ENCODE data around the gene WWOX.
"Not testable (repeated sequence)": the region's sequence is repeated elsewhere in the genome, so short reads cannot be mapped to it uniquely, and the experiment has no call there.

WWOX gene

GRCh38 chr16:78593352-78593751 is 493.9 kb downstream of the WWOX start:
- no peak for FAIRE-seq
- TF ChIP-seq POLR2A (IDR thresholded peaks at IDR 0.05; ENCODE audit: low read depth, low read length) (no peak), SPI1 (IDR thresholded peaks at IDR 0.05; ENCODE audit: low read depth, low read length) (no peak), POLR2AphosphoS5 (IDR thresholded peaks at IDR 0.05; ENCODE audit: low read depth, low read length) (no peak), TAF1 (IDR thresholded peaks at IDR 0.05; ENCODE audit: low read depth, low read length) (no peak), PAX5 (IDR thresholded peaks at IDR 0.05; ENCODE audit: insufficient read depth, low read length, severe bottlenecking) (no peak), POU2F2 (IDR thresholded peaks at IDR 0.05; ENCODE audit: low read depth, low read length) (no peak)
- no peak for DNase-seq (ENCODE audit: insufficient read length, low spot score)

DNA sequence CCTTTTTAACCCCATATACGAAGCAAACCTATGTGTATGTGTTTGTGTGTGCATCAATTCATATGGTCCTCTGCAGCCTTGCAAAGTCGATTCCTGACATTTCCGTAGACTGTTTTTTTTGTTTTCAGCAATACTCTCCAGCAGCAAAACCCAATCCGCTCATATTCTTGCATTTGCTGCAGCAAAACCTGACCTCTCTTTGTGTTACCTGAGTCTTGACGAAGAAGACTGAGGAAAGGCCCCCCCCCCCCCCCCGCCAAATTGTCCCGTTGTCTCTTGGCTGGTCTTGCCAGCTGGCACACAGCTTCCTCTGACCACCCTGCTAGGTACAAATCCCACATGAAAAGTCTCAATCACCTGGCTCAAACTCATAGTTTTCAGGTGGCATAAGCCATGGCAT is 494.7 kb downstream of the WWOX start:
- no peak for FAIRE-seq
- TF ChIP-seq POLR2A (IDR thresholded peaks at IDR 0.05; ENCODE audit: low read depth, low read length) (no peak), POLR2AphosphoS5 (IDR thresholded peaks at IDR 0.05; ENCODE audit: low read depth, low read length) (no peak), TAF1 (IDR thresholded peaks at IDR 0.05; ENCODE audit: low read depth, low read length) (no peak), PAX5 (IDR thresholded peaks at IDR 0.05; ENCODE audit: insufficient read depth, low read length, severe bottlenecking) (no peak), POU2F2 (IDR thresholded peaks at IDR 0.05; ENCODE audit: low read depth, low read length) (no peak), SPI1 (IDR thresholded peaks at IDR 0.05; ENCODE audit: low read depth, low read length) (no peak)
- no peak for DNase-seq (ENCODE audit: insufficient read length, low spot score)

DNA sequence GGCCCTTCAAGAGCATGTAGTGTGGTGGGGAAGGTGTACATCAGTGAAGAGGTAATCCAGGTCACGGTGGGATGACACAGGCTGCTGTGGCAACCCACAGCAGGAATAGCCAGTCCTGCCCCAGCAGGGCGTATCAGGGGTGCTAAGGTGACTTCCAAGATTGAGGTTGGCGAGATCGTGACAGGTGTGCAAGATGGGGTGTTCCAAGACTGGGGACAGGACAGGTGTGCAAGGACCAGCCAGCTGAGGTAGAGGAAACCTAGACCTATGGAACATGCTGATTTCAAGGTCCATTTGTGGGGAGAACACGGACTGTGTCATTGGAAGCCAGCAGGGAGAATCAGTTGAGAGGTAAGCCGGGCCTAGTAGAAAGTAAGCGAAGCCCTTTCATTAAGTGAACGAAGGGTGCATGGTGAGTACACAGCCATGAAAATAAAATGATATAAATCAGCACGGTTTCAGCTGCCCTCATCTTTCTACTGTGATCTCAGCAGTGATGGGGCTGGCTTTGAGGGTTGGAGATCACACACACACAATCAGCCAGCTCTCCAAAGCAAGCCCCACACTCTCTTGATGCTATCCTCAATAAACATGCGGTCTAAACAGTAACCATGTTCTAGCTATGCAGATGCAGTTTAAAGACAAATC is 497.0 kb downstream of the WWOX start:
- TF ChIP-seq SPI1 (IDR thresholded peaks at IDR 0.05; ENCODE audit: low read depth, low read length): no peak
- TF ChIP-seq TAF1 (IDR thresholded peaks at IDR 0.05; ENCODE audit: low read depth, low read length): no peak
- no peak for TF ChIP-seq POLR2A (IDR thresholded peaks at IDR 0.05; ENCODE audit: low read depth, low read length)
- TF ChIP-seq PAX5 (IDR thresholded peaks at IDR 0.05; ENCODE audit: insufficient read depth, low read length, severe bottlenecking): no peak
- no peak for TF ChIP-seq POU2F2 (IDR thresholded peaks at IDR 0.05; ENCODE audit: low read depth, low read length)
- no peak for TF ChIP-seq POLR2AphosphoS5 (IDR thresholded peaks at IDR 0.05; ENCODE audit: low read depth, low read length)
- DNase-seq (ENCODE audit: insufficient read length, low spot score) (no peak), FAIRE-seq (no peak)

- FAIRE-seq (no peak), DNase-seq (ENCODE audit: insufficient read length, low spot score) (no peak)
- TF ChIP-seq SPI1 (IDR thresholded peaks at IDR 0.05; ENCODE audit: low read depth, low read length): no peak
- TF ChIP-seq POU2F2 (IDR thresholded peaks at IDR 0.05; ENCODE audit: low read depth, low read length): no peak
- no peak for TF ChIP-seq PAX5 (IDR thresholded peaks at IDR 0.05; ENCODE audit: insufficient read depth, low read length, severe bottlenecking)
- TF ChIP-seq POLR2A (IDR thresholded peaks at IDR 0.05; ENCODE audit: low read depth, low read length): no peak
- no peak for TF ChIP-seq TAF1 (IDR thresholded peaks at IDR 0.05; ENCODE audit: low read depth, low read length)
- no peak for TF ChIP-seq POLR2AphosphoS5 (IDR thresholded peaks at IDR 0.05; ENCODE audit: low read depth, low read length)
These were observed 497.6 kb downstream of the WWOX start for GRCh38 chr16:78596996-78597422.

GRCh38 chr16:78597809-78598570 is 498.5 kb downstream of the WWOX start:
- no peak for FAIRE-seq
- DNase-seq (ENCODE audit: insufficient read length, low spot score): no peak
- TF ChIP-seq POLR2AphosphoS5 (IDR thresholded peaks at IDR 0.05; ENCODE audit: low read depth, low read length) (no peak), SPI1 (IDR thresholded peaks at IDR 0.05; ENCODE audit: low read depth, low read length) (no peak), PAX5 (IDR thresholded peaks at IDR 0.05; ENCODE audit: insufficient read depth, low read length, severe bottlenecking) (no peak), POU2F2 (IDR thresholded peaks at IDR 0.05; ENCODE audit: low read depth, low read length) (no peak), TAF1 (IDR thresholded peaks at IDR 0.05; ENCODE audit: low read depth, low read length) (no peak), POLR2A (IDR thresholded peaks at IDR 0.05; ENCODE audit: low read depth, low read length) (no peak)

DNA sequence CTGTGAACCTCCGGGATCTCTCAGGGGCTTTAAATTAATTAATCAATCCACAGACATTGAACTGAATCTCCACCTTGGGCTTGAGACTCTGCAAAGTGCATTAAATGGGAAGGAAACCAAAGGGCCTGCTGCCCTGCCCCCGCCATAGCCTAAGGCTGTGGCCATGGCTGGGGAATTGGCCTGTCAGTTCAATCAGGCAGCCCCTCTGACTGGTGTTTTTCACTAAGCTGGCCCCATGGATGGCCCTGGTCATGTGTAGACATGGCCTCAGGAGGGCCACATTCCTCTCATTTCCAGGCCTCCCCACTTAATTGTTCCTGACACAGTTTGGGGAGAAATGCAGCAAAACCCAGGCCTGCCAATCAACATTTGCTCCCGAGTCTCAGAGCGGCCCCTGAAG is 499.8 kb downstream of the WWOX start:
- TF ChIP-seq TAF1 (IDR thresholded peaks at IDR 0.05; ENCODE audit: low read depth, low read length) (no peak), POLR2A (IDR thresholded peaks at IDR 0.05; ENCODE audit: low read depth, low read length) (no peak), POLR2AphosphoS5 (IDR thresholded peaks at IDR 0.05; ENCODE audit: low read depth, low read length) (no peak), PAX5 (IDR thresholded peaks at IDR 0.05; ENCODE audit: insufficient read depth, low read length, severe bottlenecking) (no peak)
- no peak for DNase-seq (ENCODE audit: insufficient read length, low spot score)

DNA sequence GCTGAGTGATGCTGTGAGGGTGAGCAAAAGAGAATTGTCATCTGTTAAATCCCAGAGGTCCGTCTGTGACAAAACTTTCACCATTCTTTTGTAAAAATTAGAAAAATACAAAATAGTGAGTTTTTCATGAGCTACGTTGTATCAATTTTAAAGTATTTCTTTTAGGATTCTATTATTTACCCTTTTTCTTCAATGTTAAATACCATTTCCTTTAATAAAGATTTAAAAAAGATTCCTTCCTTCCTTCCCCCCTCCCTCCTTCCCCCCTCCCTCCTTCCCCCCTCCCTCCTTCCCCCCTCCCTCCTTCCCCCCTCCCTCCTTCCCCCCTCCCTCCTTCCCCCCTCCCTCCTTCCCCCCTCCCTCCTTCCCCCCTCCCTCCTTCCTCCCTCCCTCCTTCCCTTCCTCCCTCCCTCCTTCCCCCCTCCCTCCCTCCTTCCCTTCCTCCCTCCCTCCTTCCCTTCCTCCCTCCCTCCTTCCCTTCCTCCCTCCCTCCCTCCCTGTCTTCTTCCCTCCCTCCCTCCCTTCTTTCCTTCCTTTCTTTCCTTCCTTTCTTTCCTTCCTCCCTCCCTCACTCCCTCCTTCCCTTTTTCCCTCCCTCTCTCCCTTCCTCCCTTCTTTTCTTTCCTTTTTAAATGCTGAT is 505.1 kb downstream of the WWOX start:
- not testable (repeated sequence) for DNase-seq (ENCODE audit: insufficient read length, low spot score); FAIRE-seq

More for the DNA sequence above, 499.8 kb downstream of the WWOX start:
- no peak for FAIRE-seq

DNA sequence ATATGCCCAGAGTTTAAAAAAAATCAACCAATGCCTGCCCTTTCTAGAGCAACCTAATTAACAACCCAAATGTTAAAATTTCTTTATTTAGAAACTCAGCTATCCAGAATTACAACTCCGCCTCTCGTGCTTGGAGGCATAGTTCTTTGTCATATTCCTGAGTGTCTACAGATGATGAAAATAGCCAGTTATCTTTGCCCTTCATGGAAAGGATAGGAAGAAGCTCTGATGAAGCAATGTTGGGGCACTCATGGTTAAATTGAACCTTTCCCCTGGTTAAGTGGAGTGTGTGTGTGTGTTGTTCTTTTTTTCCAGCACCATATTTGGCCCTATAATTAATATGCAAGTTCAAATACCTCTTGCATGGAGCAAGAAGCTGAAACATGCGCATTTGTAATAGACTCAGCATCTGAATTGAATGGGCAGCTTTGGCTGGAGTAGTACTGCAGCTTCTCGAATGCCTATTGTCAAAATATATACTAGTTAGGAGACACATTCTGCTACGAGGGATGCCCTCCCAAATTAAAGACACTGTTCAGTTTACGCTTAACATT is 506.2 kb downstream of the WWOX start:
- TF ChIP-seq PAX5 (IDR thresholded peaks at IDR 0.05; ENCODE audit: insufficient read depth, low read length, severe bottlenecking) (no peak), SPI1 (IDR thresholded peaks at IDR 0.05; ENCODE audit: low read depth, low read length) (no peak), POLR2A (IDR thresholded peaks at IDR 0.05; ENCODE audit: low read depth, low read length) (no peak), TAF1 (IDR thresholded peaks at IDR 0.05; ENCODE audit: low read depth, low read length) (no peak)
- DNase-seq (ENCODE audit: insufficient read length, low spot score) (no peak), FAIRE-seq (no peak)

- DNase-seq (ENCODE audit: insufficient read length, low spot score): no peak
- TF ChIP-seq PAX5 (IDR thresholded peaks at IDR 0.05; ENCODE audit: insufficient read depth, low read length, severe bottlenecking) (no peak), POU2F2 (IDR thresholded peaks at IDR 0.05; ENCODE audit: low read depth, low read length) (no peak), SPI1 (IDR thresholded peaks at IDR 0.05; ENCODE audit: low read depth, low read length) (no peak), POLR2AphosphoS5 (IDR thresholded peaks at IDR 0.05; ENCODE audit: low read depth, low read length) (no peak), TAF1 (IDR thresholded peaks at IDR 0.05; ENCODE audit: low read depth, low read length) (no peak), POLR2A (IDR thresholded peaks at IDR 0.05; ENCODE audit: low read depth, low read length) (no peak)
- FAIRE-seq: no peak
These were observed 507.1 kb downstream of the WWOX start for GRCh38 chr16:78606545-78606944.

Measured in GM12891 (cell line).